ENCODE data around the gene VIT.
"Not testable (repeated sequence)": the region's sequence is repeated elsewhere in the genome, so short reads cannot be mapped to it uniquely, and the experiment has no call there.

The VIT gene

DNA sequence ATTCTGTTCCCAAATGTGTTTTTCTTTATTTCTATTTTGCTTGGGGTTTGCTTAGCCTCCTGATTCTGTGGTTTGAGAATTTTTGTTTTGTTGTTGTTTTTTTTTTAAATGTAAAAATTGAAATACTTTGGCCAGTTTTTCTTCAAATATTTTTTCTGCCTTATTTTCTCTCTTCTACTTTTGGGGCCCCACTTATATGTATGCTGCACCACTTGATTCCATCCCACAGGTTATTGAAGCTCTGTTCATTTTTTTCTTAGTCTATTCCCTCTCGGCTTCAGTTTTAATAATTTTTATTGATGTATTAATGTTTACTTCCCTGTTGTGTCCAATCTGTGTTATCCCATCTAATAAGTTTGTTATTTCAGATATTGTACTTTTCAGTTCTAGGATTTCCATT is 17.7 kb upstream of the VIT start:
- no peak for DNase-seq

DNA sequence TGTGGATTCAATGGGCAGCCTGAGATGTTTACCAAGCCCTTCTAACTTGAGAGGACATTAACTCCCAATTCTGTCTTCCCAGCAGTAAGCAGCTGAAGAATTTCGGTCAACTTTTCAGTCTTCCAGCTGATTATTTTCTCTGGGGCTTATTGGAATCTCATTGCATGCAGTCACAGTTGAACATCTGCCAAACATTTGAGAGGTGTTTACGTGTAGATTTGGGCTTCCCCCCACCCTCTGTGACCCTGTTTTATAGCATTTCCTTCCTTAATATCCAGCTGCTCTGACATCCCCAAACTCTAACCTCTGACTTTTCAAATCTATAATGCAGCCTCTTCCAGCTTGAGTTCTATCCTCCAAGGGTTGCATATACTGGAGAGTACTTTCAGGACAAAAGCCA is 16.5 kb upstream of the VIT start:
- no peak for DNase-seq

DNA sequence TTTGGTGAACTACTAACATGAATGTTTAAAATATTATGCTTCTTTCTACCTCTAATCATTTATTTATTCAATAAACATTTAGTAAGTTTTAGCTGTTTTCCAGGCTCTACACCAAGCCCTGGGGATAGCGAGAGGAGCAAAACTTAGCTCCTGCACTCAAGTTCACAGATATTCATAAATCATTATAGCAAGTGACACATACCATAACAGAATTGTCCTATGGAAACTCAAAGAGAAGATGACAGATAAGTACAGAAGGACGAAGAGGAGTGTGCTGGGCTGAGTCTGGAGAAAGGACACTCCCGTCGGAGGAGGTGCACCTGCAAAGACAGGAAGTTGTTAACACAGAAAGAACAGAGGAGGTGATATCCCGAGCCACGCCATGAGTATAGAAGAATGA is 13.9 kb upstream of the VIT start:
- DNase-seq: no peak

DNA sequence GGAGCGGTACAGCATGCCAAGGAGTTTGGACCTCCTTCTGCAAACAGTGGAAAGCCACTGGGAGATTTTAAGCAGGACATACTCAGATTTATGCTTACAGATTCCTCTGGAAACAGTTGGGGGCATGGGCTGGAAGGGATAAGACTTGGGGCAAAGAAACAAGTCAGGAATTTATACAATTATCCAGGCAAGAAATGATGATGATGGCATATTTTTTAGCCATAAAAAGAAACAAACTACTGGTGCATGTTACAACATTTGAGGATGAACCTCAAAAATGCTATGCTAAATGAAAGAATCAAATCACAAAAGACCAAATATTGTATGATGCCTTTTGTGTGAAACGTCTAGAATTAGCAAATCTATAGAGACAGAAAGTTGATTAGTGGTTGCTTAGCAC is 13.5 kb upstream of the VIT start:
- no peak for DNase-seq

DNA sequence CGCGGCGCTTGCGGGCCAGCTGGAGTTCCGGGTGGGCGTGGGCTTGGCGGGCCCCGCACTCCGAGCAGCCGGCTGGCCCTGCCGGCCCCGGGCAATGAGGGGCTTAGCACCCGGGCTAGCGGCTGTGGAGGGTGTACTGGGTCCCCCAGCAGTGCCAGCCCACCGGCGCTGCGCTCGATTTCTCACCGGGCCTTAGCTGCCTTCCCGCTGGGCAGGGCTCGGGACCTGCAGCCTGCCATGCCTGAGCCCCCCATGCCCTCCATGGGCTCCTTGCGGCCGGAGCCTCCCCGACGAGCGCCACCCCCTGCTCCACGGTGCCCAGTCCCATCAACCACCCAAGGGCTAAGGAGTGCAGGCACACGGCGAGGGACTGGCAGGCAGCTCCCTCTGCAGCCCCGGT is 8.2 kb upstream of the VIT start:
- not testable (repeated sequence) for DNase-seq

DNA sequence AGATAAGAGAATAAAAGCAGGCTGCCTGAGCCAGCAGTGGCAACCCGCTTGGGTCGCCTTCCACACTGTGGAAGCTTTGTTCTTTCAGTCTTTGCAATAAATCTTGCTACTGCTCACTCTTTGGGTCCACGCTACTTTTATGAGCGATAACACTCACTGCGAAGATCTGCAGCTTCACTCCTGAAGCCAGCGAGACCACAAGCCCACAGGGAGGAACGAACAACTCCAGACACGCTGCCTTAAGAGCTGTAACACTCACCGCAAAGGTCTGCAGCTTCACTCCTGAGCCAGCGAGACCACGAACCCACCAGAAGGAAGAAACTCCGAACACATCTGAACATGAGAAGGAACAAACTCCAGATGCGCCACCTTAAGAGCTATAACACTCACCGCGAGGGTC is 7.5 kb upstream of the VIT start:
- DNase-seq: not testable (repeated sequence)

DNA sequence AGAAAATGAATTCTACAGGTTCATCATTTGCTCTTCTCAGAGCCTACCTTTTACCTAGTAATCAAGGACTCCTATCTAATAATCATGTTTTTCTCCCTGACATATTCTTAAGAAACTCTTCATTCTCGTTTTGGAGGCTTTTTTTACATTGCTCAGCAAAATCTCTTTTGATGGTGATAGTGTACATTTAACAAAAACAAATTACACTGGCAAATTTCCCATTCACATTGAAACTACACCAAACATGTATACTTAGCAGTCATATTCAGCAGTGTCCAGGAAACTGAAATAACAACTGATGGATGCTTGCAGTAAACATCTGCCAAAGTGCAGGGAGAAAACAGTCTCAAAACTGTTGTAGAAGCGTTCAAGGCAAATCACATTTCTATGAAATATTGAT is 4.4 kb upstream of the VIT start:
- DNase-seq: no peak

DNA sequence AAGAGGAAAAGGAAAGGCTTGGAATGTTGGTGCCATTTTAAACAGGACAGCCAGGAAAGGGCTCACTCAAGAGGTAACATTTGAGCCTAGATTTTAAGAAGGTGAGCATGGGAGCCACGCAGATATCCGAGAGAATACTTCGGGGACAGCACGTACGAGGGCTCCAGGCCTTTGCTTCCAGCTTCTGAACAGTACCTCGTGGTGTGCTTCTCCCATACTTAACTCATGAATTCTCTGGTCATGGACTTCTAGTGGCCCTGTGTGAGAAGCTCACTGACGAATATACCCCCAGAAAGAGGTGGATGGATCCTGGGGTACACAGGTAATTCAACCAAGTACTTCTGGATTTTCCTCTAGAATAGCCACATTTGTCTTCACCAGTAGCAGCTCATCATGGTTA is 2.7 kb upstream of the VIT start:
- no peak for DNase-seq

DNA sequence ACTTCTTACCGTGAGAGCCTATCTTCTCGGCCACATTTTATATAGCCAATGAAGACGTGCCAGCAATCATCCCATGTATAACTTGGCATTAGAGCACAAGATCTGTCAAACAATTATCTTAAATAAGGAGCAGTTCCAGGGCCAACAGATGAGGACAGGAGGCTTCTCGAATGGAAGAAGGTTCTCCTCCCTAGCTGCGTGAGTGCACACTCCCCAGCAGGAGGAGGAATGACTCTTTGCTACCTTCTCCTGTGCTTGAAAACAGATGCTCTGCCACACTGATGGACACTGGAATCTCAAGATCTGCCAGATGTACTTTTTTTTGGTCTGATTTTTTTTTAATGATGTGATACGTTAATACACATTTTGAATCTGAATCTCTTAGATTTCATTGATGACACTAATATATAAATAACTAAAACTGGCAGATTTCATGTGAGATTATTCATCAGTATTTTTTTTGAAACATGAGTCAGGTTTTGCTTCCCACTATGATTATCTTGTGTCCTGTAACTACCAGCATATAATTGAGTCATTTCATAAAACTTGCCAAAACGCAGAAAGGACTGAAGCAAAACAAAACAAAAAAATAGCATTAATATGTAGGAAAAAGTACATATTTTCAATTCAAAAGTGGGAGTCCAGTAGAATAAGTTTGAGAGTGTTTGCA is 626 bp upstream of the VIT start:
- DNase-seq: no peak

DNA sequence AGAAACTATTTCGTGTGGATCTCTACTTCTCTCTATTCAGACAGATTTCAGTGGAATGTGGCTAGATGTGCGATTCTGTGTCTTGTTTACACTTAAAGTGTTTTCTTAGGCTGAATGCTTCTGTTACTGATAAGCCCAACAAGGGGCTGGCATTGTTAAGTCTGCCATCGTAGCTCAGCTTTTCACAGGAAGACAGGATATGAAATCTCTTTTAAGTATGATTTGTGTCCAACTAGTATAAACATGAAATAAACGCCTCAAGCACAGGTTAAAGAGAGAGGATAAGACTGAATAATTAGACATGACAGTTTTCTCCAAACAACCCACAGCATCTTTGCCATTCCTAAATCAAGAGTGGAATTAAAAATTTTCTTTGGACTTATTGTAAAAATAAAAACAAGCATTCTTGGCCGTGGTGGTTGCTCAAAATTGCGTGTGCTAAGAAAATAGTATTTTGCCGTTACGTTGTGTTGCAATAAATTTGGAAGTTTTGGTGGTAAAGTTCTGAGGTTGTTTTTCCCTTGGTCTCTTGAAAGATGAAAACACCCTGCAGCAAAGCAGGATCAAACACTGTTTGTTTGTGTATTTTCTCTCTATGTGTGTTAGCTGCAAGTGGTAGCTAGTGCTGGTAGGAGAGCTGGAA is 1.0 kb downstream of the VIT start:
- no peak for DNase-seq

DNA sequence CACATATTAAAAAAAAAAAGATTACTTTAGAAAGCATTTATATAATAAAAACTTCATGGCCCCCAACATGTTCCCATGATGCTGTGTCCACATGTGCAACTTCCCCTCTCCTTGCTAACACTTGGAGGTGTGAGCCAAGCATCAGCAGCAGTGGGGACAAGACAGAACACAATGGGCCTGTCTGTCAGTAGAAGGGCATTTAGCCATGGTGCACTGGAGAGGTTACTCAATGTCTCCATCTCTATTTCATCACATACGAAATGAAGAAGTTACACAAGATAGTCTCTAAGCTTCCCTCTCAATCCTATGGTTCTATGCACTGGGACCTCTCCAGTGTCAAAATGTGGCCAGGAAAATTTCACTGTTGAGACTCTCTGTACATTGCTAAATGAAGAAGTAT is 2.5 kb downstream of the VIT start:
- no peak for DNase-seq

DNA sequence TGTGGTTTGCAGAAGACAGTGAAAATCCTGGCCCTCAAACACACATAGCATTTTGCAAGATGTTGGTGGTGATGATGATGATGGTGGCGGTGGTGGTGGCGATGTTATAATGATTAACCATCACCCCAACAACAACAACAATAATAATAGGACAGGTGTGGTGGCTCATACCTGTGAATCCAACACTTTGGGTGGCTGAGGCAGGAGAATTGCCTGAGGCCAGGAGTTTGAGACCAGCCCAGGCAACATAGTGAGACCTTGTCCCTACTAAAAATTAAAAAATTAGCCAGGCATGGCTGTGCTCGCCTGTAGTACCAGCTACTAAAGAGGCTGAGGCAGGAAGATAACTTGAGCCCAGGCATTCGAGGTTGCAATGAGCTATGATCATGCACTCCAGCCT is 3.8 kb downstream of the VIT start:
- DNase-seq: no peak

DNA sequence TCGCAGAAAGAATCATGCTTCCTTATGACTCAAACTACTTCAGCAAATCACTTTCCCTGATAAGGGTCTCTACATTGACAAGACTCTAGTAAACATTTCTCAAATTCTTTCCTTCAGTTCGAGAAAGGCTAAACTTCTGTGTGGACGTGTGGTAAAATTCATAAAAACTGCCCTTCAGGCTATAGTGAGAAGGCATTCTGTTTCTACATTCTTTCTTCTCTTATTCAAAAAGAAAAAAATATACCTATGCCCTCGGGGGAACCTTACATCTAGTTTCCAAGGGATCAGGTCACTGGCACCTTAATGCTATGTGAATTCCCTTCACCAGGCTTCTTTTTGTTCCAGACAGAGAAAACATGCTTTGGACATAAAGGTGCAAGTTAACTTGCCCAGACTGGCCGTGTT is 4.9 kb downstream of the VIT start:
- no peak for DNase-seq

DNA sequence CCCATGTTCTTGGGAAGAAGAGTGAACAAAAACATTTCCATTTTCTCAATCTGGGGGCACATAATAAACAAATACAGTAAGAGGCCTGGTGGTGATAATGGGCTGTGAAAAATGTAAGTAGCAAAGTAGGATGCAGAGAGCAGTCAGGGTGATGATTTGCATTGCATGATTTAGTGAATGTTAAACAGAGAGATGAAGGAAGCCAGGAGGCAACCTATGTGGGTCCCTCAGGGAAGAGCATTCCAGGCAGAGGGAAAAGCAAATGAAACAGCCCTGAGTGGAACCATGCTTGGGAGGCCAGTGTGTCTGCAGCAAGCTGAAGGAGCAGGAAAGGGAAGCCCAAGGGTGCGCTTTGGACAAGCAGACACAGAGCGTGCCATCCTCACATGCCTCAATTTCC is 5.4 kb downstream of the VIT start:
- no peak for DNase-seq

DNA sequence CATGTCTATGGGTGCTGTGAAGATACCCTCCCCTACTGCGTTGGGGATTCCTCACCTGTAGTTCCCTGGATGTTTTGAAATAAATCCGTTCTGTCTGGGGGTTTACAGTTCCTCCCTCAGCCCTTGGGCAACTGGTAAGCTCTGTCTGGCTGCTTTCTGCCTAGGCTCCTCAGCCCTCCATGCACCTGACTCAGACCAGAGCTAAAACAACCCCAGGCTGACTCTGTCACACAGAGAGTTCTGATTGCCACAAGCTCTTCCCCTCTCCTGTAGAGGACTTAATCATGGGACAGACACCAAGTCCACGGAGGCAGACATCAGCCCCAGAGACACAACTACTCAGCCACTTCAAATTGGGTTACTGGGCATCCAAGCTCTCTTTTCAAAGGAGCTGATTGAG is 6.3 kb downstream of the VIT start:
- no peak for DNase-seq

DNA sequence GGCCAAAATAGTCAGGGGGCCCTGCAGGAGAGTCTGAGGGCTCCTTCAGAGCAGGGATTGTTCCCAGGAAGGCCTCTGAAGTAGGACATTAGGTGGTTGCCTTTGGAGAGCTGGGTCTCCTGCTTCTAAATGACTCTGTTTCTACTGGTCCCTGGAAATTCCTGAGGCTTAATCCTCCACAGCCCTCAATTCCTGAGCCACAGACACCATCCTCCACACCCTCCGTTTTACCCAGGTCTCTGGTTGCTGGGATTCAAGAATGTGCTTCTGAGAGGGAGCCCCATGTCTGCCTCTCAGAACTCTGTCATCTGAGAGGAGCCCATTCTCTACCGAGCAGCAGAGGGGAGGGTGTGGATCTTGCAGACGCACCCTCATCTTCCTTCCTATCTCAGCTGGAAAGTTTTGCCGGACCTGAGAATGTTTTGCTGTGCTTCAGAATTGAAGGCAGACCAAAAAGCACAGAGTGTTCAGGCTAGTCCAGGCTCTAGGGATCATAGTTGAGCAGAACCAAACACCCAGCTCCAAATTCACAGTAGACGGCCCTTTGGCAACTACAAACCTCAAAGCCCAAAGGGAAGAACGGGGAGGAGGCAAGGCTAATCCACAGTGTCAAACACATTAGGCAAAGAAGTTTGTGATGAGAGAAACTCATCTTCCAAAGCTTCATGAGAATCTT is 8.1 kb downstream of the VIT start:
- no peak for DNase-seq

DNA sequence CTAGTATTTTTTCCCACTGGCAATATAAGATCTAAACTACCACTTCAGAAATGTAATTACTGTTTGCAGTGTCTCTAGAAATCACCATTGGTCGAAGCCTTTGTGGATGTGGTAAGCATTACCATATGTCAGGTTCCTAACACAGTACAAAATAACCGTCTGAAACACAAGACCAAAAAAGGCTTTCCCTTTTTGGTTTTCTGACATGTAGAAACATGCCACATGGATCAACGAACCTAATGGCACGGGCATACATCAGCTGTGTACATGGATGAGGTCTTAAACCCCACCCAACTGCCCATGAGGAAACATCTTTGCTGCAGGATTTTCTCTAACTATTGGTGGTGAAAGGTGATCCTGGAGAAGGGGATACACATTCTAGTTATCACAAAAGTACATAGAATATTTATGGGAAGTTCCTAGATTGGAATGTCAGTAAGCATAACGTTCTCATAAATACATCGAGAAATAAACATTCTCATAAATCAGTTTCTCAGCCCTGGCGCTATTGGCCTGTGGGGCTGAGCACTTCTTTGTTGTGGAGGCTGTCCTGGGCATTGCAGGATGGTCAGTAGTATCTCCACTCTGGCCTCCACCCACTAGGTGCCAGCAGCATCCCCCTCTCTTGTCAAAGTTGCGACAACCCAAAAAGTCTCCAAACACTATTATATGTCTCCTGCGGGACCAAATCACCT is 9.0 kb downstream of the VIT start:
- no peak for DNase-seq

DNA sequence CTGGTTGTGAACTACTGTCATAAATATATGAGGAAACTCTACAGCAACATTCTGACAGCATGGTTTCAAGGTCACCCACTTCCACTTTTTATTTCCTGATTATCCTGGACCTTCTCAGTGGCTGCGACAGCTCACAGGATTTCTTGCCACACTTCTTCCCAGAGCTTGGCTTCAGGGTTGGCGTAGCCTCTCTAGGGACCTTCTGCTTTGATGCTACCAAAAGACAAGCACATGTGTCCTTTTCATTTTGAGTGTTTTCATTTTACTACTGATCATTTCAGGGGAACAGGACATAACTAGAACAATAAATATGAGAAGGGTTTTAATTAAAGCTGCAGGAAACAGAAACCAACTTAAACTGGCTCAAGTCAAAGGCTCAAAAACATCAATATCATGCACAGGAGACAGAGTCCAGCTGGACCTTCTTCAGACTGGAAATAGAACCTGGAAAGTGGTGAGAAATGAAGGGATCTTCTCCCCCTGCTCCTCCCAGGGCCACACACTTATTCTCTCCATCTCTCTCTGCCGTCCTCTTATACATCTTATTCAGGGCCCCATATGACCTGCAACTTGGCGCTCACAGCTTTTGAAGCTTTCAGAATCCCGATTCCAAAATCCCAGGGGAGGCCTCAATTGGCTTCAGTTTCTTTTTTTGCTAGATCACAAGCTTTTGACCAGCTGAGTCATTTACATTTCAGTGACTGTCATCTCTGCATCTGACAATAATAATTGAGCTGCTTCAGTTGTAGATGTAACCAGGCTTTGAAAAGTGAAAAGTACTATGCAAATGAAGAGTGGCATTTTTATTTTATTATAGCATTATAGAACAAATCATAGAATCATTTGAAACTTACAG is 9.7 kb downstream of the VIT start:
- DNase-seq: no peak

DNA sequence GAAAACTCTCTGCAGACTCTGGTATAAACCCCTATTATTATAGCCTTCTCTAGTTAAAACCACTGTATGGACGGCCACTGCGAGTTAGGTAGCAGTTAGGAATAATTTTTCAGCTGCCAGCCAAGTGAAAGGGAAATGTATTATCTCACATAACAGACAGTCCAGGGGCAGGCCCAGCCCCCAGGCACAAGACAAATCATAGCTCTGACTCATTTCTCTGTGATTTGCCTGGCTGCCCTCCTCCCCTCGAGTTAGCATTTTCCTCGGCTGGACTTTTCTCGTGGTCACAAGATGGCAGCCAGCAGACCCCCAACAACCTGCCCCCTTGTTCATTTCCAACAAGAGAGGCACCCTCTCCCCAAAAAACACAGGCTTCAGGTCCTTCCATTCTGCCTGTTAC is 10.5 kb downstream of the VIT start:
- DNase-seq: no peak

DNA sequence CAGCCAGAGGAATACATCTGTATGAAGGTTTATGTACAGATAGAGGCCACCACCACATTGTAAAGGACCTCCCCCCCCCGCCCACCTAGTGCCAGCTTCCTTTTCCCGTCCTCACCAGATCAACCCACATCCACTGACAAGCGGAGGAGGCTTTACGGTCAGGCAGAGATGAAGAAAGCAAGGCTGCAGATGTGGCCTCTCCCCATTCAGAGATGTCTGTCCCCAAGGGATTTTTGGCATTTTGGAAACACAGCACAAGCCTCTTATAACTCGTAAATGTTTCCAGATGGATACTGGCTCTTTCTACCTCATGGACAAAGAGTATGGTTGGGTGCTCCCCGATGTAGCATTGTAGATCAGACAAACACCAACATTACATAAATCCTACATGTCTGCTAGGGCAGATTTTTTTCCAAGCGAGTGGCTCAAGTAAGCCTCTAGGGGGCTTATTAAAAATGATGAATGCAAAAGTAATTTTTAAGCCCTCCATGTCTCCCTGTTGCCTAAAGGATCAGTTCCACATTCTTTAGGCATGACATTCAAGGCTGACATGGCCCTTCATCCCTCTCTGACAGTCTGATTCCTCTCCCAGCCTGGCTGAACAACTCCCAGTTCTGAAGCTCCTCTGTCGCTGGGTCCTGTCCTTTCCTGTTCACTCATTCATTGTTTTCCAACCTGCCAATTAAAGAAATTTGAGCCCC is 11.7 kb downstream of the VIT start:
- peak; percentile 18 for DNase-seq

DNA sequence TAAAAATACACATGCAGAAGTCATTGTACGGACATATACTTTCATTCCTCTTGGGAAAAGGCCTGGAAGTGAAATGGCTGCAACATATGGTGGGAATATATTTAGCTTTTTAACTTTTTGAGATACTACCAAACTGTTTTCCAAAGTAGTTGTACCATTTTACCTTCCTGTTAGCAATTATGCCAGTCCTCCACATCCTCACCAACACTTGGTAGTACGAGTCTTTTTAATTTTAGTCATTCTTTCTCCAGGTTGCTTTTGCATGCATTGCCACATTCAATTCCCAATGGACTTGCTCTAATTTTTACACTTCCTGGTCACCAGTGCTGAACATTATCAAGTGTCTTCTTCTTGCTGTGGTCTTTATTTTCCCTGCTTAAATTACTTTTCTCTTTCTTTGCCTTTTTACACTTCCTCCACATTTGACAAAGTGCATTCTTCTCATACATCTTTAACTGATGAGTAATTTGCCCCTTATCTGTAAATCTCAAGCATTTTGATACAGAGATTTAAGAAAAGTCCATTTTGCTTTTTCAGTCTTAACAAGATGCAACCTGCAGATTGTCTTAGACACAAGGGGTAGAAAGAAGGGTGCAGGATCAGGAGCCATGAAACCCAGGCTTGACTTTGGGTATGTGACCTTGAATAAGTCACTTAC is 14.5 kb downstream of the VIT start:
- DNase-seq: no peak
